ENCODE data around the gene KRTAP4-4.
"Not testable (repeated sequence)": the region's sequence is repeated elsewhere in the genome, so short reads cannot be mapped to it uniquely, and the experiment has no call there.

Gene KRTAP4-4

GRCh38 chr17:41150026-41150425 lies 10.5 kb downstream of the KRTAP4-4 start:
- H3K4me3 ChIP-seq (ENCODE audit: low read length): no peak overlapping the region
- no peak for DNase-seq (ENCODE audit: low read depth, low spot score)

GRCh38 chr17:41149652-41149985 lies 10.9 kb downstream of the KRTAP4-4 start, which contains the start of gene KRTAP4-5:
Gene KRTAP4-5, minus strand, starts transcription at chr17:41149825. Its CDS starts 58 bp downstream, at chr17:41149767.
- no peak within 1 kb of the TSS for H3K4me3 ChIP-seq (ENCODE audit: low read length)
- DNase-seq (ENCODE audit: low read depth, low spot score): no peak

- DNase-seq (ENCODE audit: low read depth, low spot score); H3K4me3 ChIP-seq (ENCODE audit: low read length): not testable (repeated sequence)
Measured at GRCh38 chr17:41148971-41149651, 11.4 kb downstream of the KRTAP4-4 start.

GRCh38 chr17:41147531-41148204 lies 12.9 kb downstream of the KRTAP4-4 start:
- no peak for DNase-seq (ENCODE audit: low read depth, low spot score)
- H3K4me3 ChIP-seq (ENCODE audit: low read length): no peak overlapping the region

GRCh38 chr17:41145261-41145660 lies 15.3 kb downstream of the KRTAP4-4 start:
- no peak for DNase-seq (ENCODE audit: low read depth, low spot score)
- no peak overlapping the region for H3K4me3 ChIP-seq (ENCODE audit: low read length)

- H3K4me3 ChIP-seq (ENCODE audit: low read length): no peak overlapping the region
- DNase-seq (ENCODE audit: low read depth, low spot score): no peak
Measured at GRCh38 chr17:41144846-41145245, 15.7 kb downstream of the KRTAP4-4 start.

- no peak overlapping the region for H3K4me3 ChIP-seq (ENCODE audit: low read length)
- DNase-seq (ENCODE audit: low read depth, low spot score): no peak
Measured at GRCh38 chr17:41141361-41141760, 19.2 kb downstream of the KRTAP4-4 start.

GRCh38 chr17:41140360-41141131 lies 20.0 kb downstream of the KRTAP4-4 start, which contains the start of gene KRTAP4-6:
Gene KRTAP4-6, minus strand, starts transcription at chr17:41140544. Its CDS starts 57 bp downstream, at chr17:41140487.
- no peak within 1 kb of the TSS for H3K4me3 ChIP-seq (ENCODE audit: low read length)
- DNase-seq (ENCODE audit: low read depth, low spot score): no peak

GRCh38 chr17:41139865-41140264 lies 20.7 kb downstream of the KRTAP4-4 start:
- not testable (repeated sequence) for DNase-seq (ENCODE audit: low read depth, low spot score); H3K4me3 ChIP-seq (ENCODE audit: low read length)

GRCh38 chr17:41133880-41134735 lies 26.4 kb downstream of the KRTAP4-4 start:
- no peak overlapping the region for H3K4me3 ChIP-seq (ENCODE audit: low read length)
- DNase-seq (ENCODE audit: low read depth, low spot score): no peak

GRCh38 chr17:41131979-41132378 lies 28.6 kb downstream of the KRTAP4-4 start:
- no peak overlapping the region for H3K4me3 ChIP-seq (ENCODE audit: low read length)
- DNase-seq (ENCODE audit: low read depth, low spot score): no peak

- no peak for DNase-seq (ENCODE audit: low read depth, low spot score)
- H3K4me3 ChIP-seq (ENCODE audit: low read length): no peak overlapping the region
Measured at GRCh38 chr17:41127371-41127770, 33.2 kb downstream of the KRTAP4-4 start.

- DNase-seq (ENCODE audit: low read depth, low spot score): no peak
Measured at GRCh38 chr17:41126412-41126811, 34.1 kb downstream of the KRTAP4-4 start.

GRCh38 chr17:41125064-41125463 lies 35.5 kb downstream of the KRTAP4-4 start:
- no peak overlapping the region for H3K4me3 ChIP-seq (ENCODE audit: low read length)
- no peak for DNase-seq (ENCODE audit: low read depth, low spot score)

More at GRCh38 chr17:41126412-41126811, 34.1 kb downstream of the KRTAP4-4 start:
- no peak overlapping the region for H3K4me3 ChIP-seq (ENCODE audit: low read length)

GRCh38 chr17:41123991-41124371 lies 36.6 kb downstream of the KRTAP4-4 start, which contains the start of gene KRTAP4-12:
Gene KRTAP4-12, minus strand, starts transcription at chr17:41124182. Its CDS starts 60 bp downstream, at chr17:41124122.
- not testable (repeated sequence) for H3K4me3 ChIP-seq (ENCODE audit: low read length); DNase-seq (ENCODE audit: low read depth, low spot score)

GRCh38 chr17:41123292-41123990 lies 37.1 kb downstream of the KRTAP4-4 start:
- DNase-seq (ENCODE audit: low read depth, low spot score); H3K4me3 ChIP-seq (ENCODE audit: low read length): not testable (repeated sequence)

- DNase-seq (ENCODE audit: low read depth, low spot score): no peak
- H3K4me3 ChIP-seq (ENCODE audit: low read length): no peak overlapping the region
Measured at GRCh38 chr17:41121742-41122141, 38.8 kb downstream of the KRTAP4-4 start.
